ENCODE data around the gene CNBD2. TPM values are rescaled to one million over a fixed set of nuclear protein-coding genes. Genes with fewer than 3 reads are reported as not detected.
A peak's percentile ranks its signal among the peaks of the same experiment; 100 is the strongest.
"Not testable (repeated sequence)": the region's sequence is repeated elsewhere in the genome, so short reads cannot be mapped to it uniquely, and the experiment has no call there.

CNBD2 gene
- total RNA-seq, 1 donor, result 2.2 TPM

DNA sequence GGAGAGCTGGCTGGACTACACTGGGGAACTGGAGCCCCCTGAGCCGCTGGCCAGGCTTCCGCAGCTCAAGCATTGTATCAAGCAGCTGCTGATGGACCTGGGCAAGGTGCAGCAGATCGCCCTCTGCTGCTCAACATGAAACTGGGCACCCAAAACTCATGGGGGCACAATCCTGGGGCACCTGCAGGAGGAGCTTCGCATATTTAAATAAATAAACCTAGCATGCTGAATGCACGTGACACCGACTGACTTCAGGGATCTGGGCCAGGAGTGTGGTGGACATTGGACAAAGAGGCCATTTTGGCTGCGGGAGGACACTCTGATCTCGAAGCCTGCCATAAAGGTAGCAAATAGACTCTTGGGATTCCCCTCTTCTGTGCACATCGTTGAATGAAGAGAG is 20.9 kb upstream of the CNBD2 start:
- peak; percentile 6 for DNase-seq (ENCODE audit: low read depth)
- no peak overlapping the region for H3K4me3 ChIP-seq (ENCODE audit: low read depth, low read length)

GRCh38 chr20:35947907-35948306 is 20.5 kb upstream of the CNBD2 start:
- H3K4me3 ChIP-seq (ENCODE audit: low read depth, low read length), result no peak overlapping the region
- TF ChIP-seq CTCF (IDR thresholded peaks at IDR 0.05; ENCODE audit: insufficient read depth, low read length), result no peak
- DNase-seq (ENCODE audit: low read depth), result peak; percentile 35

More for the DNA sequence above, 20.9 kb upstream of the CNBD2 start:
- TF ChIP-seq CTCF (IDR thresholded peaks at IDR 0.05; ENCODE audit: insufficient read depth, low read length), result peak; percentile 23

GRCh38 chr20:35950093-35950492 is 18.3 kb upstream of the CNBD2 start:
- TF ChIP-seq CTCF (IDR thresholded peaks at IDR 0.05; ENCODE audit: insufficient read depth, low read length), result no peak
- DNase-seq (ENCODE audit: low read depth), result no peak
- no peak overlapping the region for H3K4me3 ChIP-seq (ENCODE audit: low read depth, low read length)

DNA sequence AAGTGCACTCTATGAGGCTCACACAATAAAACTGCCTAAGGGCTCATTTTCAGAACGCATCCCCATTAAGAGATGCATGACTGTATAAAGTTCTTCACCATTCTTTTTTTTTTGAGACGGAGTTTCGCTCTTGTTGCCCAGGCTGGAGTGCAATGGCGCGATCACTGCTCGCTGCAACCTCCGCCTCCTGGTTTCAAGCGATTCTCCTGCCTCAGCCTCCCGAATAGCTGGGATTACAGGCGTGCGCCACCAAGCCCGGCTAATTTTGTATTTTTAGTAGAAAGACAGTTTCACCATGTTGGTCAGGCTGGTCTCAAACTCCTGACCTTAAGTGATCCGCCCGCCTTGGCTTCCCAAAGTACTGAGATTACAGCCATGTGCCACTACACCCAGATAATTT is 16.3 kb upstream of the CNBD2 start:
- H3K4me3 ChIP-seq (ENCODE audit: low read depth, low read length), result peak overlapping the region; percentile 93
- not testable (repeated sequence) for DNase-seq (ENCODE audit: low read depth)

DNA sequence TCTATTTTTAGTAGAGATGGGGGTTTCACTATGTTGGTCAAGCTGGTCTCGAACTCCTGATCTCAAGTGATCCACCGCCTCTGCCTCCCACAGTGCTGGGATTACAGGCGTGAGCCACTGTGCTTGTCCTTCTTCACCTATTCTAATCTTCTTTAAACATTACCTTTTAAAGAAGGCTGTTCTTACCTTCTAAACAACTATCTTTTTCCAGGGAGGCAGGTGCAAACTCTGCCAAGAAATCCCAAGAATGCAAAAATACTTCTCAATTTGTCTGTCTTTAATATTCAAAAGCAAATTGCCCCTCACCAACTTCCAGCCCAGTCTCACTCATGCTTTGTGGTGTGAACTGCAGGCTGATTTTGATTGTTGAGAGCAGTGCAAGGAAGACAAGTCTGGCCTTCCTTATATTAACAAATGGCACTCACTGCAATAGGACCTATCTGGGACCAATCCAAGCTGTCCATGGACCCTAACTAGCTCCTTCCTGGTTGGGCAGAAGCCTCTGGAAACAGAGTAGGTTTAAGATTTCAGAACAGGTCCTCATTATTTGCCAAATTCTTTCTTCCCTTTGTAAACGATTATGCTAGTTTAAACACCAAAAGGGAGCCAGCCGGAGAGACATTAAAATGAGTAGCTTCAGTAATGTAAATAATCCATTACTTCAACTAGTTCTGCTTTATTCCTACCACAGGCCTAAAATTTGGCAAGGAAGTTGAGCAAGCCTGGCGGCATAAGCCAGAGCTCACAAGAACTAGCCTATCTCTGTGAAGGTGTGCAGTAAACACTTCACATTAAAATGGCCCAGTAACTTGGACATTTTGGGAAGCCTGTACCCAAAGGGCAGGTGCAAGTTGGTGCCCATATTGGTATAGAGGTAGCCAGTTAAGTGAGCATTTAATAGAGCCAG is 15.7 kb upstream of the CNBD2 start:
- peak overlapping the region; percentile 93 for H3K4me3 ChIP-seq (ENCODE audit: low read depth, low read length)
- peak; percentile 36 for DNase-seq (ENCODE audit: low read depth)
- TF ChIP-seq CTCF (IDR thresholded peaks at IDR 0.05; ENCODE audit: insufficient read depth, low read length), result no peak

DNA sequence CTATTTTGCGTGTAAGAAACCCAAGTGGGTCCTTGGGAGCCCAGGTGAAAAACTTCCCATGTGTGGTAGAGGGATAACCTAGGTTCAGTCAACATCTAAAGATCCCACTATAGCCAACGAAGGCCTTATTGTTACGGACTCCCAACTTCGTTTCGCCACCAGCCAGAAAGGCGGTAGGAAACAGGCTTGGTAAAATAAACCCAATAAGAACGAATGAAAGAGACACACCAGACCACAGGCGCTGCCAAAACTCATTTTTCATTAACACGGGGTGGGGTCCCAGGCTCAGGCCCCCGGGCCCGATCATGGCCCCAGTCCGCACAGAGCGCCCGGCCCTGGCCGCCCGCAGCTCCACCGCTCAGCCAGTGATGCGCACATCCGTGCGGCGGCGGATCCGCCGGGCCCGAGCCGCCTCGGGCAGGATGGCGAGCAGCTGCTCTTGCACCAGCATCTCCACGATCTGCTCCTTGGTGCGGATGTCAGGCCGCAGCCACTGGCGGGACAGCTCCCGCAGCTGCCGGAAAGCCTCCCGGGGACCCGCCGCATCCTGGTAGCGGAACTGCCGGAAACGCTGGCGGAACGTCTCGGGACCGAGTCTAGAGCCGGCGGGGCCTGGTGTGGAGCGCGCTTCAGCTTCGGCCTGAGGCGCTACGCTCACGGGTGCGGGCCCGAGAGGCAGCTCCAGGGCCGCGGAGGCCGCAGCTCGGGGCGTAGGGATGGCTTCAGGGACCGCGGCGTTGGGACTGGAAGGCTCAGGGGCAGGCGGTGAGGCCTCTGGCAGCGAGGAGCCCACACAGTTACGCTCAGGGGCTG is 14.8 kb upstream of the CNBD2 start:
- TF ChIP-seq CTCF (IDR thresholded peaks at IDR 0.05; ENCODE audit: insufficient read depth, low read length), result no peak
- no peak for DNase-seq (ENCODE audit: low read depth)
- H3K4me3 ChIP-seq (ENCODE audit: low read depth, low read length), result peak overlapping the region; percentile 93
